HG03575 (cell line): ENCODE data around the gene TBC1D20.
"Not testable (repeated sequence)": the region's sequence is repeated elsewhere in the genome, so short reads cannot be mapped to it uniquely, and the experiment has no call there.

Source experiments
- ATAC-seq: cut with Tn5 transposase; IDR thresholded peaks from one replicate; pipeline ENCODE4 v1.9.1; 2021; ENCODE audit not compliant: unreplicated experiment, insufficient number of reproducible peaks, low FRiP score; ENCODE audit errors: extremely low read depth

The TBC1D20 gene

GRCh38 chr20:407953-408842 lies 54.1 kb downstream of the TBC1D20 start, which contains the start of gene RBCK1:
RBCK1 (plus strand) TSS chr20:408299; CDS start chr20:408758, 459 bp downstream.
- ATAC-seq = no peak

GRCh38 chr20:407133-407952 lies 55.0 kb downstream of the TBC1D20 start:
- no peak for ATAC-seq

- ATAC-seq = no peak
These were observed 55.9 kb downstream of the TBC1D20 start for GRCh38 chr20:406200-407132.

GRCh38 chr20:404088-404487 lies 58.2 kb downstream of the TBC1D20 start:
- ATAC-seq = no peak

- ATAC-seq = no peak
These were observed 58.8 kb downstream of the TBC1D20 start for GRCh38 chr20:403582-403957.

- ATAC-seq = no peak
These were observed 59.3 kb downstream of the TBC1D20 start for GRCh38 chr20:402898-403581.

GRCh38 chr20:402496-402885 lies 59.8 kb downstream of the TBC1D20 start:
- ATAC-seq = no peak

GRCh38 chr20:401682-402495 lies 60.4 kb downstream of the TBC1D20 start:
- no peak for ATAC-seq

- no peak for ATAC-seq
These were observed 61.7 kb downstream of the TBC1D20 start for GRCh38 chr20:400454-401275.

- ATAC-seq = no peak
These were observed 62.2 kb downstream of the TBC1D20 start for GRCh38 chr20:400128-400453.

GRCh38 chr20:399182-399707 lies 63.1 kb downstream of the TBC1D20 start:
- ATAC-seq = no peak

- no peak for ATAC-seq
These were observed 64.7 kb downstream of the TBC1D20 start for GRCh38 chr20:397432-398237.

- ATAC-seq = no peak
These were observed 65.5 kb downstream of the TBC1D20 start for GRCh38 chr20:396619-397431.

- ATAC-seq = no peak
These were observed 66.1 kb downstream of the TBC1D20 start for GRCh38 chr20:396252-396618.

GRCh38 chr20:393296-393695 lies 69.0 kb downstream of the TBC1D20 start:
- ATAC-seq = not testable (repeated sequence)
